ENCODE measurements around the gene PNPLA2.

- TF ChIP-seq, protein P1, sequence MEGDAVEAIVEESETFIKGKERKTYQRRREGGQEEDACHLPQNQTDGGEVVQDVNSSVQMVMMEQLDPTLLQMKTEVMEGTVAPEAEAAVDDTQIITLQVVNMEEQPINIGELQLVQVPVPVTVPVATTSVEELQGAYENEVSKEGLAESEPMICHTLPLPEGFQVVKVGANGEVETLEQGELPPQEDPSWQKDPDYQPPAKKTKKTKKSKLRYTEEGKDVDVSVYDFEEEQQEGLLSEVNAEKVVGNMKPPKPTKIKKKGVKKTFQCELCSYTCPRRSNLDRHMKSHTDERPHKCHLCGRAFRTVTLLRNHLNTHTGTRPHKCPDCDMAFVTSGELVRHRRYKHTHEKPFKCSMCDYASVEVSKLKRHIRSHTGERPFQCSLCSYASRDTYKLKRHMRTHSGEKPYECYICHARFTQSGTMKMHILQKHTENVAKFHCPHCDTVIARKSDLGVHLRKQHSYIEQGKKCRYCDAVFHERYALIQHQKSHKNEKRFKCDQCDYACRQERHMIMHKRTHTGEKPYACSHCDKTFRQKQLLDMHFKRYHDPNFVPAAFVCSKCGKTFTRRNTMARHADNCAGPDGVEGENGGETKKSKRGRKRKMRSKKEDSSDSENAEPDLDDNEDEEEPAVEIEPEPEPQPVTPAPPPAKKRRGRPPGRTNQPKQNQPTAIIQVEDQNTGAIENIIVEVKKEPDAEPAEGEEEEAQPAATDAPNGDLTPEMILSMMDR (conservative IDR thresholded peaks at IDR 0.05; ENCODE audit: low read depth, low read length): no peak
- TF ChIP-seq EZH2 (IDR thresholded peaks at IDR 0.05; ENCODE audit: low read length, unreplicated experiment) (no peak), EZH2phosphoT487 (IDR thresholded peaks at IDR 0.05; ENCODE audit: borderline replicate concordance, low read length) (no peak)
These were observed 36.6 kb downstream of the PNPLA2 start for GRCh38 chr11:855330-855674.

Data from PC-3 (cell line).